Glutamatergic neuron (in vitro differentiated cells): ENCODE data around the gene DNAH14. TPM values are rescaled to one million over a fixed set of nuclear protein-coding genes. Genes with fewer than 3 reads are reported as not detected.

ENCODE experiments used
- DNase-seq: peaks from one replicate; pipeline ENCODE4 v3.0.0; 2022
- H3K27ac Mint-ChIP-seq: one replicate; pipeline ENCODE4 v1.8.0; 2020; ENCODE audit warnings: mild to moderate bottlenecking, mixed read lengths, inconsistent platforms; ENCODE audit not compliant: unreplicated experiment
- H3K27me3 Mint-ChIP-seq: one replicate; pipeline ENCODE4 v1.8.0; 2020; ENCODE audit warnings: mild to moderate bottlenecking, moderate library complexity, mixed read lengths, inconsistent platforms; ENCODE audit not compliant: unreplicated experiment
- H3K36me3 Mint-ChIP-seq: one replicate; pipeline ENCODE4 v1.8.0; 2020; ENCODE audit warnings: mild to moderate bottlenecking, mixed read lengths, inconsistent platforms; ENCODE audit not compliant: unreplicated experiment
- H3K4me1 Mint-ChIP-seq: one replicate; pipeline ENCODE4 v1.8.0; 2020; ENCODE audit warnings: mild to moderate bottlenecking, low read depth, mixed read lengths, inconsistent platforms; ENCODE audit not compliant: unreplicated experiment
- H3K4me3 Mint-ChIP-seq: one replicate; pipeline ENCODE4 v1.8.0; 2020; ENCODE audit warnings: mild to moderate bottlenecking, mixed read lengths, inconsistent platforms; ENCODE audit not compliant: unreplicated experiment
- H3K9me3 Mint-ChIP-seq: one replicate; pipeline ENCODE4 v1.8.0; 2020; ENCODE audit warnings: mild to moderate bottlenecking, moderate library complexity, mixed read lengths, inconsistent platforms; ENCODE audit not compliant: unreplicated experiment
- CTCF ChIP-seq: fragments of 200-600 bp; sonication (generic); IDR thresholded peaks from one replicate; pipeline ENCODE4 v1.5.0; 2021; ENCODE audit not compliant: partially characterized antibody, unreplicated experiment
- total RNA-seq: library from RNA; stranded (reverse); fragmentation: NEBNext Ultra II Directional; extraction: Animal tissue kit (Norgen Biotek cat#: 25700); gene quantifications from one replicate; pipeline ENCODE4 v1.2.1, GENCODE V29; 2021; ENCODE audit not compliant: unreplicated experiment

Gene DNAH14
- total RNA-seq, 1 donor from 2014 or later, result 36.6 TPM

GRCh38 chr1:224903955-224904354 lies 25.5 kb upstream of the DNAH14 start:
- Mint-ChIP-seq H3K9me3 (no peaks in the 10 kb centered on the region), H3K4me3 (no peak overlapping the region), H3K4me1 (no peaks in the 10 kb centered on the region), H3K27ac (no peak overlapping the region), H3K27me3 (peaks cover under 1% of the 10 kb centered on the region), H3K36me3 (peaks cover 6% of the 10 kb centered on the region)
- DNase-seq, result no peak
- no peak for TF ChIP-seq CTCF

GRCh38 chr1:224906340-224906739 lies 23.1 kb upstream of the DNAH14 start:
- Mint-ChIP-seq H3K4me1 (no peaks in the 10 kb centered on the region), H3K27ac (no peak overlapping the region), H3K36me3 (peaks cover 20% of the 10 kb centered on the region), H3K4me3 (no peak overlapping the region), H3K9me3 (peaks cover 4% of the 10 kb centered on the region), H3K27me3 (peaks cover 2% of the 10 kb centered on the region)
- no peak for DNase-seq
- no peak for TF ChIP-seq CTCF

- no peak for TF ChIP-seq CTCF
- no peak for DNase-seq
- Mint-ChIP-seq H3K27me3 (peaks cover 3% of the 10 kb centered on the region), H3K4me3 (no peak overlapping the region), H3K4me1 (no peaks in the 10 kb centered on the region), H3K27ac (no peak overlapping the region), H3K36me3 (peaks cover 36% of the 10 kb centered on the region), H3K9me3 (peaks cover 4% of the 10 kb centered on the region)
Measured at GRCh38 chr1:224911217-224911616, 18.3 kb upstream of the DNAH14 start.

GRCh38 chr1:224914292-224914900 lies 15.1 kb upstream of the DNAH14 start:
- Mint-ChIP-seq H3K9me3 (peaks cover 2% of the 10 kb centered on the region), H3K4me1 (no peaks in the 10 kb centered on the region), H3K27ac (no peak overlapping the region), H3K4me3 (no peak overlapping the region), H3K36me3 (peaks cover 28% of the 10 kb centered on the region), H3K27me3 (peaks cover 3% of the 10 kb centered on the region)
- no peak for DNase-seq
- TF ChIP-seq CTCF, result no peak

DNA sequence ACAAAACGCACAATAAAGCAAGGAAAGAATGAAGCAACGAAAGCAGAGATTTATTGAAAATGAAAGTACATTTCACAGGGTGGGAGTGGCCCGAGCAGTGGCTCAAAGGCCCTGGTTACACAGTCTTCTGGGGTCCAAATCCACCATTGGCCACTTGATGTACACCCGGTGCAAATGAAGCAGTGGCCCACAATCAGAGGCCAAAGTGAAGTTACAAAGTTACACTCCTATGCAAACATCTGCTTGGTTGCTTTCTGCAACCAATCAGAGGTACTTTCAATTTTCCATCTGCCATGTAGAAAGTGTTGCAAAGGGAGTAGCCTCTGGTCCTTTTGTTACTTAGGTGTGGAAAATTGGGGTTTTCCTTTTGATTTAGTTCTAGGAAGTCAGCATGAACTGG lies 10.0 kb upstream of the DNAH14 start:
- no peak overlapping the region for H3K4me3 Mint-ChIP-seq
- no peaks in the 10 kb centered on the region for H3K9me3 Mint-ChIP-seq
- H3K4me1 Mint-ChIP-seq, result no peaks in the 10 kb centered on the region
- H3K27ac Mint-ChIP-seq, result no peak overlapping the region
- H3K27me3 Mint-ChIP-seq, result no peaks in the 10 kb centered on the region
- TF ChIP-seq CTCF, result no peak
- DNase-seq, result no peak
- no peaks in the 10 kb centered on the region for H3K36me3 Mint-ChIP-seq
